Right atrium auricular region (tissue), 2 donors: Measurements from ENCODE around the gene TOR2A. TPM values are rescaled to one million over a fixed set of nuclear protein-coding genes. Genes with fewer than 3 reads are reported as not detected.

Experiments used
- DNase-seq: peaks from one replicate; pipeline ENCODE4 v3.0.0-alpha.2; 2019; ENCODE audit warnings: low spot score
- H3K27ac ChIP-seq, 2 donors: fragments of 200-600 bp; sonication (generic); 1 replicate in 1 of 2; 2 replicates in 1 of 2; pipeline ENCODE4 v1.5.1; 2016 to 2019
- H3K27me3 ChIP-seq, 2 donors: fragments of 200-600 bp; sonication (generic); one replicate each; pipeline versions ENCODE4 v1.5.1 to v1.6.0; 2017 to 2019
- H3K36me3 ChIP-seq: fragments of 200-600 bp; sonication (generic); one replicate; pipeline ENCODE4 v1.5.1; 2016
- H3K4me1 ChIP-seq, 2 donors: fragments of 200-600 bp; sonication (generic); one replicate each; pipeline versions ENCODE4 v1.5.1 to v1.6.0; 2017 to 2019
- H3K4me3 ChIP-seq, 2 donors: fragments of 200-600 bp; sonication (generic); 1 replicate in 1 of 2; 2 replicates in 1 of 2; pipeline ENCODE4 v1.5.1; 2017 to 2019; ENCODE audit warnings: mild to moderate bottlenecking in 1 of 2, moderate library complexity in 1 of 2
- H3K9me3 ChIP-seq, 2 donors: fragments of 200-600 bp; sonication (generic); one replicate each; pipeline ENCODE4 v1.5.1; 2019
- total RNA-seq, 2 donors: library from RNA; depleted of rRNA; stranded (reverse); fragments of >200 nt; gene quantifications; one replicate each; pipeline ENCODE4 v1.1.0, GENCODE V29; 2016
- TF ChIP-seq, protein P1 (sequence below), 2 donors: fragments of 200-600 bp; sonication (generic); IDR thresholded peaks; one replicate each; pipeline ENCODE4 v1.5.1; 2019; ENCODE audit warnings: antibody characterized with exemption in 2 of 2

The TOR2A gene
- total RNA-seq, 2 donors from 2014 or later, result 3.9 to 7.0 TPM

DNA sequence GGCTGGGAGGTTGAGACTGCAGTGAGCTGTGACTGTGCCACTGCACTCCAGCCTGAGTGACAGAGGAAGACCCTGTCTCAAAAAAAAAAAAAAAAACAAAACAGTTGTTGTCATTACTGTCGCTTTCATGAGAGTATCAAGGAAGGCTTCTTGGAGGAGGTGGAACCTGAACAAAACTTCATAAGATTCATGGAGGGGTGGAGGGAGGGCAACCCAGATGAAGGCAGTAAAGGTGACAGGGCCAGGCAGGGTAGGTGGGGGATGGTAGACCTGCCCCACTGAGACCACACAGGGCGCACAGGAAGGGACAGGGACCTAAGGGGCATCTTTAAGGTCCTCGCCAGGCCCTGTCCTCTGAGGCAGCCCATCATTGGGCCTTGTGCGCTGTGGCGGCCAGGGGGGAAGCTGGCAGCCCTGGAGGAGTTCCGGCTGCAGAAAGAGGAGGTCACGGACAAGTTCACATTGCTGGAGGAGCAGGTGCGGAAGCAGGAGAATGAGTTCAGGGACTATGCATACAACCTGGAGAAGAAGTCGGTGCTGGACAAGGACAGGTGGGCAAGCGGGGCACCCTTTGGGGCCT is 24.8 kb downstream of the TOR2A start:
- no peaks in the 10 kb centered on the region for H3K27me3 ChIP-seq
- H3K4me3 ChIP-seq, result no peak overlapping the region
- TF ChIP-seq, protein P1, sequence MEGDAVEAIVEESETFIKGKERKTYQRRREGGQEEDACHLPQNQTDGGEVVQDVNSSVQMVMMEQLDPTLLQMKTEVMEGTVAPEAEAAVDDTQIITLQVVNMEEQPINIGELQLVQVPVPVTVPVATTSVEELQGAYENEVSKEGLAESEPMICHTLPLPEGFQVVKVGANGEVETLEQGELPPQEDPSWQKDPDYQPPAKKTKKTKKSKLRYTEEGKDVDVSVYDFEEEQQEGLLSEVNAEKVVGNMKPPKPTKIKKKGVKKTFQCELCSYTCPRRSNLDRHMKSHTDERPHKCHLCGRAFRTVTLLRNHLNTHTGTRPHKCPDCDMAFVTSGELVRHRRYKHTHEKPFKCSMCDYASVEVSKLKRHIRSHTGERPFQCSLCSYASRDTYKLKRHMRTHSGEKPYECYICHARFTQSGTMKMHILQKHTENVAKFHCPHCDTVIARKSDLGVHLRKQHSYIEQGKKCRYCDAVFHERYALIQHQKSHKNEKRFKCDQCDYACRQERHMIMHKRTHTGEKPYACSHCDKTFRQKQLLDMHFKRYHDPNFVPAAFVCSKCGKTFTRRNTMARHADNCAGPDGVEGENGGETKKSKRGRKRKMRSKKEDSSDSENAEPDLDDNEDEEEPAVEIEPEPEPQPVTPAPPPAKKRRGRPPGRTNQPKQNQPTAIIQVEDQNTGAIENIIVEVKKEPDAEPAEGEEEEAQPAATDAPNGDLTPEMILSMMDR (IDR thresholded peaks at IDR 0.05), result no peak
- DNase-seq, result no peak
- H3K36me3 ChIP-seq, result no peaks in the 10 kb centered on the region
- H3K27ac ChIP-seq, result no peak overlapping the region
- H3K4me1 ChIP-seq, result peaks cover 0 to 13% of the 10 kb centered on the region in 2 donors
- no peaks in the 10 kb centered on the region for H3K9me3 ChIP-seq

DNA sequence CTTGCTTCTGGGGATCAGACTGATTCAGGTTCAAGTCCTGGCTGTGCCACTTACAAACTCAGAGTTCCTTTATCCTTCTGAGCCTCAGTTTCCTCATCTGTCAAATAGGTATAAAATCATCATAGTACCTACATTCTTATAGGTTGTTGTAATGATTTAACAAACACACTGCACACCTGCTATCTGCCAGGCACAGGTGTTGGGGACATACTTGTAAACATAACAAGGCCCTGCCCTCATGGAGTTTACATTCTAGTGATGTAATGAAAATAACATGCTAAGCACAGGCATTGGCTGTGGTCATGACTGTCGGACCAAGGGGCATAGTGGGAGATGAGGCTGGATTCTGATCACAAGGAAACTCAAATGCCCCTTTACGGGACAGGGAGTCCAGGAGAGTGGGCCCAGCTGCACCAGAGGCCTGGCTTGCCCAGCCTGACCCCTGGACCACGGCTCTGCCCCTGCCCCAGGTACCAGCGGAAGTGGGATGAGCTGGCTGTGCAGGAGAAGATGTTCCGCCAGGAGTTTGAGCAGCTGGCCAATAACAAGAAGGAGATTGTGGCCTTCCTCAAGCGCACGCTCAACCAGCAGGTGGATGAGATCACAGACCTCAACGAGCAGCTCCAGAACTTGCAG is 26.0 kb downstream of the TOR2A start:
- Histone ChIP-seq H3K27ac (no peak overlapping the region), H3K9me3 (no peaks in the 10 kb centered on the region), H3K36me3 (no peaks in the 10 kb centered on the region), H3K27me3 (no peaks in the 10 kb centered on the region), H3K4me3 (no peak overlapping the region), H3K4me1 (peaks cover 0 to 2% of the 10 kb centered on the region in 2 donors)
- TF ChIP-seq, protein P1 (IDR thresholded peaks at IDR 0.05), result no peak
- DNase-seq, result no peak

DNA sequence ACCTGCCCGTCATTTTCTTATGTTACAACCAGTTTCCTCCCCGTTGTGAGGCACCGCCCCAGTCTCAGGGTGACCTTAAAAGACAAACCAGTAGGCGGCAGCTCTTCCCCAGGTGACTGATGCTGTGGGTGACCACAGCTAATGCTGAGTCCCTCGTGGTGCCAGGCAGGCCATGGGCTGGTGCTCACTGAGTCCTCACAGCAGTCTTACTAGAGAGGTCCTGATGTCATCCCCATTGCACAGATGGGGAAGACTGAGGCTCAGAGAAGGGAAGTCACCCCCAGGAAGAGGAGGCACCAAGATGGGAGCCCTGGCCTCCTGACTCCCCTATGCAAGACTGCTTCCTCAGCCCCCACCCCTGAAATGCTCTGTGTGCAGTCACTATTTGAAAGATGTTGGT is 27.3 kb downstream of the TOR2A start:
- H3K4me3 ChIP-seq, result no peak overlapping the region
- H3K27me3 ChIP-seq, result no peaks in the 10 kb centered on the region
- no peaks in the 10 kb centered on the region for H3K36me3 ChIP-seq
- no peak for DNase-seq
- no peaks in the 10 kb centered on the region for H3K4me1 ChIP-seq
- H3K27ac ChIP-seq, result no peak overlapping the region
- no peaks in the 10 kb centered on the region for H3K9me3 ChIP-seq
- TF ChIP-seq, protein P1 (IDR thresholded peaks at IDR 0.05), result no peak

DNA sequence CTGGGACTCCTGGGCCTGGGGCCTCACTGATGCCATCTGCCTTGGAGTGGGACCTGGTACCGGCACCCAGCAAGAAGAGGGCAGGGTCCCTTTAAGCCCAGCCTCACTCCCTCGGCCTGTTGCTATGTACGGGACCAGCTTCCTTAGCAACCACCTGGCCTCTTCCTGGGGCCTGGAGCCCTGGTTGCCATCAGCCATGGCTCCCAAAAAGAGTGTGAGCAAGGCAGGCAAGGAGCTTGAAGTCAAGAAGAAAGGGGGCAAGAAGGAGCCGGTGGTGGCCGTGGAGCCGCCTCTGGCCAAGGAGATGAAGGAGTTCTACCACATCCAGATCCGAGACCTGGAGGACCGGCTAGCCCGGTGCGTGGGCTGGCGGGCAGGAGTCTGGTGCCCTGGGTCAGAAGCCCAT is 28.3 kb downstream of the TOR2A start, which contains the start of gene CFAP157:
Gene CFAP157 (plus strand): TSS at position 153 of the 406 bp plus-strand sequence. CDS start 44 bp downstream, at position 197.
- no peak for DNase-seq
- Histone ChIP-seq H3K27ac (no peak within 1 kb of the TSS), H3K27me3 (no peaks in the 10 kb centered on the region), H3K4me1 (no peaks in the 10 kb centered on the region), H3K36me3 (no peaks in the 10 kb centered on the region), H3K4me3 (no peak within 1 kb of the TSS), H3K9me3 (no peaks in the 10 kb centered on the region)
- TF ChIP-seq, protein P1 (IDR thresholded peaks at IDR 0.05), result no peak

DNA sequence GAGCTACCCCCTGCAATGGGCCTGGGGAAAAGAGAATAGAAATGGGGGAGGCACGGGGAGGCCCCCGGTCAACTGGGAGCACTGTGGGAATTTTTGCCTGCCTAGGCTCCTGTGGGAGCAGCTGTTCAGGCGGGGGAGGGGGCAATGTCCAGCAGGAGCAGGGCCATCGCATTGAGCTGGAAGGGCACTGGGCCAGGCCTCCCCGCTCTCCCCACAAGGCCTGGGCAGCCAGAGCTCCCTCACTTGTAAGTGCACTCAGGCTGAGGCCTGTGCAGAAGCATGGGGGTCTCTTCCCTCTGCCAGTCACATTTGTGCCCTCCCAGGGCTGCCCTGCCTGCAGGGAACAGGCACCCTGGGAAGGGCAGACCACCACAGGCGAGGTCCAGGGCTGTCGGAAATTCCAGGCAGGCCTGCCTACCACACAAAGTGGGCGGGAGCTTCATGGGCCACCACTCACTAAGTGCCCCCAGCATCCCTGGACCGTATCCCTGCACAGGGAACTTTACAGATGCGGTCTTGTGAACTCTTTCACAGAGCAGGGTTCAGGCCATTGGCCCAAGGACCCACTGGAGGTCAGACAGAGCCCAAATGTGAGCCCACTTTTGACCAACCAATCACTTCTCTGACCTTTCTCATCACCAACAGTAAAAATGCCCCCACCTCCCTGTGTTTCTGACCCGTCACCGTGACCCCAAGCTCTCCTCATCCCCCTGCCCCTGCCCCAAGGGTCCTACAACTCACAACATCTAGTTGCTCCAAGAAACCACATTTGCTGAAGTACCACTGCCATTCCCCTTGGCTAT is 29.3 kb downstream of the TOR2A start:
- no peaks in the 10 kb centered on the region for H3K4me1 ChIP-seq
- H3K27ac ChIP-seq, result no peak overlapping the region
- DNase-seq, result no peak
- no peaks in the 10 kb centered on the region for H3K36me3 ChIP-seq
- H3K9me3 ChIP-seq, result no peaks in the 10 kb centered on the region
- TF ChIP-seq, protein P1 (IDR thresholded peaks at IDR 0.05), result no peak
- no peaks in the 10 kb centered on the region for H3K27me3 ChIP-seq
- H3K4me3 ChIP-seq, result no peak overlapping the region
